ENCODE results near the gene CYB561D1.
A peak's percentile ranks its signal among the peaks of the same experiment; 100 is the strongest.

Gene CYB561D1

GRCh38 chr1:109531826-109532364 is 38.0 kb downstream of the CYB561D1 start:
- Histone ChIP-seq H3K4me3 (ENCODE audit: low read depth, low read length) (no peak overlapping the region), H3K4me1 (ENCODE audit: control insufficient read depth, insufficient read depth, low read length) (no peaks in the 10 kb centered on the region), H3K27me3 (ENCODE audit: control insufficient read depth, insufficient read depth, low read length) (no peaks in the 10 kb centered on the region), H3K9ac (ENCODE audit: low read length) (no peak overlapping the region), H3K9me3 (ENCODE audit: control insufficient read depth, insufficient read depth, low read depth, low read length) (no peaks in the 10 kb centered on the region), H3K36me3 (ENCODE audit: control insufficient read depth, insufficient read depth, low read length) (no peaks in the 10 kb centered on the region), H3K27ac (ENCODE audit: low read depth, low read length) (no peak overlapping the region)

DNA sequence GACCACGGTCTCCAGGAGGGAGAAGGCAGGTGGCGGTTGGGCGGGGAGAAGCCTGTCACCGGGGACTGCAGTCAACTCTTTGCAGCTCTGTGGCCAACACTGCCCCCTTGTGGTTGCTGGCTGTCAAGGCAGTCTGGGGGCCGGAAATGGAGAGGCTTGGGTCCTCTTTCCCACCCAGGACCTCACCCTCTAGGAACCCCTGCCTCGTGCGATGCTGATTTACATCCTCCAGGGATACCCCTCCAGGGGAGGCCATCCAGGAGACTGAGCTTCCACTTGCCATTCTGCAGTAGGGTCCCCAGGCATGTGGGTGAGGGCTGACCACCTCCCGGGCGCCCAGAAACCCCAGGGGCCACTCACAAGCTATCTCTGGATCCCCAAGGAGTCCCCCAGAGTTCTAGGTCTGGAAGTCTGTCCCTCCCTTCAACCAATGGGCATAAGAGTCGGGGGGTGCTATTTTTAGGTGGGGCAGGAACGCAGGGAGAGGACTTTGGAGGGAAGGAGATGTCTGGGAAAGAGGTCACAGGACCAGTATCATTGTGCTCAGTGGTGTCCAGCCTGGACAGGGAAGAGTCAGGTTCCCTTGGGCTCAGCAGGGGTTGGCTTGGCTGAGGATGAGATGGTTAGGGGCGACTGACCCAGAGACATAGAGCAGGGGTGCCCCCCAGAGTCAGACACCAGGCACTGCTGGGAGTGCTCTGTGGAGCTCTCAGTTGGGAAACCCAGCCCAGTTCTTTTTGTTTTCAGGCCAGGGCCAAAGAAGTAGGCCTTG is 38.7 kb downstream of the CYB561D1 start:
- no peaks in the 10 kb centered on the region for H3K4me1 ChIP-seq (ENCODE audit: control insufficient read depth, insufficient read depth, low read length)

GRCh38 chr1:109534307-109534858 is 40.5 kb downstream of the CYB561D1 start:
- Histone ChIP-seq H3K4me1 (ENCODE audit: control insufficient read depth, insufficient read depth, low read length) (no peaks in the 10 kb centered on the region), H3K4me3 (ENCODE audit: low read depth, low read length) (no peak overlapping the region), H3K27me3 (ENCODE audit: control insufficient read depth, insufficient read depth, low read length) (no peaks in the 10 kb centered on the region), H3K9me3 (ENCODE audit: control insufficient read depth, insufficient read depth, low read depth, low read length) (no peaks in the 10 kb centered on the region), H3K27ac (ENCODE audit: low read depth, low read length) (no peak overlapping the region), H3K9ac (ENCODE audit: low read length) (no peak overlapping the region), H3K36me3 (ENCODE audit: control insufficient read depth, insufficient read depth, low read length) (no peaks in the 10 kb centered on the region)

More for the DNA sequence above, 38.7 kb downstream of the CYB561D1 start:
- peak overlapping the region; percentile 12; the same call in 1 of the 2 replicates for H3K4me3 ChIP-seq (ENCODE audit: low read depth, low read length)
- H3K9ac ChIP-seq (ENCODE audit: low read length), result no peak overlapping the region
- no peaks in the 10 kb centered on the region for H3K9me3 ChIP-seq (ENCODE audit: control insufficient read depth, insufficient read depth, low read depth, low read length)
- no peaks in the 10 kb centered on the region for H3K27me3 ChIP-seq (ENCODE audit: control insufficient read depth, insufficient read depth, low read length)
- no peak overlapping the region for H3K27ac ChIP-seq (ENCODE audit: low read depth, low read length)
- H3K36me3 ChIP-seq (ENCODE audit: control insufficient read depth, insufficient read depth, low read length), result no peaks in the 10 kb centered on the region

- Histone ChIP-seq H3K9ac (ENCODE audit: low read length) (no peak overlapping the region), H3K27ac (ENCODE audit: low read depth, low read length) (no peak overlapping the region), H3K36me3 (ENCODE audit: control insufficient read depth, insufficient read depth, low read length) (no peaks in the 10 kb centered on the region), H3K4me1 (ENCODE audit: control insufficient read depth, insufficient read depth, low read length) (peaks cover 3% of the 10 kb centered on the region; the same call in 1 of the 2 replicates), H3K4me3 (ENCODE audit: low read depth, low read length) (no peak overlapping the region), H3K9me3 (ENCODE audit: control insufficient read depth, insufficient read depth, low read depth, low read length) (no peaks in the 10 kb centered on the region), H3K27me3 (ENCODE audit: control insufficient read depth, insufficient read depth, low read length) (no peaks in the 10 kb centered on the region)
Observed at GRCh38 chr1:109535481-109535880, 41.6 kb downstream of the CYB561D1 start.

GRCh38 chr1:109535971-109536491 is 42.1 kb downstream of the CYB561D1 start:
- no peaks in the 10 kb centered on the region for H3K36me3 ChIP-seq (ENCODE audit: control insufficient read depth, insufficient read depth, low read length)
- peaks cover 3% of the 10 kb centered on the region; the same call in 1 of the 2 replicates for H3K27me3 ChIP-seq (ENCODE audit: control insufficient read depth, insufficient read depth, low read length)
- H3K9me3 ChIP-seq (ENCODE audit: control insufficient read depth, insufficient read depth, low read depth, low read length), result no peaks in the 10 kb centered on the region
- H3K9ac ChIP-seq (ENCODE audit: low read length), result no peak overlapping the region
- peaks cover 3% of the 10 kb centered on the region; the same call in 1 of the 2 replicates for H3K4me1 ChIP-seq (ENCODE audit: control insufficient read depth, insufficient read depth, low read length)
- H3K27ac ChIP-seq (ENCODE audit: low read depth, low read length), result no peak overlapping the region
- no peak overlapping the region for H3K4me3 ChIP-seq (ENCODE audit: low read depth, low read length)

- Histone ChIP-seq H3K9me3 (ENCODE audit: control insufficient read depth, insufficient read depth, low read depth, low read length) (no peaks in the 10 kb centered on the region), H3K27ac (ENCODE audit: low read depth, low read length) (no peak overlapping the region), H3K9ac (ENCODE audit: low read length) (no peak overlapping the region), H3K27me3 (ENCODE audit: control insufficient read depth, insufficient read depth, low read length) (peaks cover 4% of the 10 kb centered on the region; the same call in 1 of the 2 replicates), H3K4me1 (ENCODE audit: control insufficient read depth, insufficient read depth, low read length) (peaks cover 3% of the 10 kb centered on the region; the same call in 1 of the 2 replicates), H3K4me3 (ENCODE audit: low read depth, low read length) (no peak overlapping the region), H3K36me3 (ENCODE audit: control insufficient read depth, insufficient read depth, low read length) (no peaks in the 10 kb centered on the region)
Observed at GRCh38 chr1:109537450-109538178, 43.7 kb downstream of the CYB561D1 start.

DNA sequence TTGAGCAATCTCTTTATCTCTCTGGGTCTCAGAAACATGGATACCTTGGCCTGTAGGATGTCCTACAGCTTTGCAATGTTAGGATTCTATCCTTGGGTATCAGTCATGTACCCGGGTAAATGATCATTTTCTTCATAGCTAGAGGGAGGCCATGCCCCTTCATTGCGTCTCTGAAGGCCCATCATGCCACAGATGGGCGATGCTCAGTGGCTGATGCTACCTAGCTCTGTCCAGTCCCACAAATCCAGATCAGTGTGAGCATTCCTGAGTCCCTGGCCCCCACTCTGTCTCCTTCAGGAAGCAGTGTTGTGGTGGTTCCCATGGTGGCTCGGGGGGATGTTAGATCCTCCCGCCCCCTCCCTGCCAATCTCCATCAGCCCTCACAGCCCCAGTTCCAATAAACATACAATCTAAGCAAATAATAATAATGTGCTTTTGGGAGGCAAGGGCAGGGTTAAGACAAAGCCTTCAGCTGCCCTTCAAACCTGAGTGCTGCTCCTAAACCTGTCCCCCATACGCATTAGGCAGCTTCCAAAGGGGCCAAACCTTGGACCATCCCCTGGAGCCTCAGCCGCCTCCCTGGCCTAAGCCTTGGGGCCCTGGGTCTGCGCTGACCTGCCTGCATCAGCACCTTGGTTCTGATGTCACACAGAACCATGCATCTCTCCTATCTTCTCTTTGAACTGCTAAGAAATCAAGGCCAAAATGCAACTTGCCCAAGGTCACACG is 45.1 kb downstream of the CYB561D1 start:
- H3K36me3 ChIP-seq (ENCODE audit: control insufficient read depth, insufficient read depth, low read length), result no peaks in the 10 kb centered on the region

DNA sequence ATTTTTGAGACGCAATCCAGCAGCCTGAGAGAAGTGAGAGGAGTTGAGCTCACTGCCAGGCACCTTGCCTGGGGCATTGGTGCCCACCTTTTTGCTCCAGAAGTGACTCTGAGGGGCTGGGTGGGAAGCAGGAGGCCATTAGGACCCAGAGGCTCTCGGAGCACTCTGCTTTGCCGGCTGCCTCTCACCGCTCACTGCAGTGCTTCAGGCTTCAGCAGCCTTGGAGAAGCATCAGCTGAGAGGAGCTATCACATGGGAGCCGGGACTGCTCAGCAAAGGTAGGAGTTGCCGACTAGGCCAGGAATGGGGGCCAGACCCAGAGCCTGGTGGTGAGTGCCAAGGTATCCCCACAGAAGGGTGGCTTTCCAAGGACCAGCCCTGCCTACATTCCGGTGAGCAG is 45.8 kb downstream of the CYB561D1 start, which contains the start of gene GPR61:
GPR61 (plus strand) TSS at position 197 of the 400 bp plus-strand sequence. CDS start 3,151 bp downstream, outside the sequence.
- no peak within 1 kb of the TSS for H3K27ac ChIP-seq (ENCODE audit: low read depth, low read length)
- peaks cover 3% of the 10 kb centered on the region; the same call in 1 of the 2 replicates for H3K4me1 ChIP-seq (ENCODE audit: control insufficient read depth, insufficient read depth, low read length)
- no peak within 1 kb of the TSS for H3K9ac ChIP-seq (ENCODE audit: low read length)
- peaks cover 4% of the 10 kb centered on the region; the same call in 1 of the 2 replicates for H3K27me3 ChIP-seq (ENCODE audit: control insufficient read depth, insufficient read depth, low read length)
- H3K9me3 ChIP-seq (ENCODE audit: control insufficient read depth, insufficient read depth, low read depth, low read length), result no peaks in the 10 kb centered on the region
- H3K4me3 ChIP-seq (ENCODE audit: low read depth, low read length), result peak within 1 kb of the TSS; percentile 31; the same call in 1 of the 2 replicates
- no peaks in the 10 kb centered on the region for H3K36me3 ChIP-seq (ENCODE audit: control insufficient read depth, insufficient read depth, low read length)

More for the DNA sequence above, 45.1 kb downstream of the CYB561D1 start:
- H3K27me3 ChIP-seq (ENCODE audit: control insufficient read depth, insufficient read depth, low read length), result peaks cover 4% of the 10 kb centered on the region; the same call in 1 of the 2 replicates
- no peak overlapping the region for H3K9ac ChIP-seq (ENCODE audit: low read length)
- peaks cover 3% of the 10 kb centered on the region; the same call in 1 of the 2 replicates for H3K4me1 ChIP-seq (ENCODE audit: control insufficient read depth, insufficient read depth, low read length)
- H3K27ac ChIP-seq (ENCODE audit: low read depth, low read length), result no peak overlapping the region
- no peak overlapping the region for H3K4me3 ChIP-seq (ENCODE audit: low read depth, low read length)
- no peaks in the 10 kb centered on the region for H3K9me3 ChIP-seq (ENCODE audit: control insufficient read depth, insufficient read depth, low read depth, low read length)

DNA sequence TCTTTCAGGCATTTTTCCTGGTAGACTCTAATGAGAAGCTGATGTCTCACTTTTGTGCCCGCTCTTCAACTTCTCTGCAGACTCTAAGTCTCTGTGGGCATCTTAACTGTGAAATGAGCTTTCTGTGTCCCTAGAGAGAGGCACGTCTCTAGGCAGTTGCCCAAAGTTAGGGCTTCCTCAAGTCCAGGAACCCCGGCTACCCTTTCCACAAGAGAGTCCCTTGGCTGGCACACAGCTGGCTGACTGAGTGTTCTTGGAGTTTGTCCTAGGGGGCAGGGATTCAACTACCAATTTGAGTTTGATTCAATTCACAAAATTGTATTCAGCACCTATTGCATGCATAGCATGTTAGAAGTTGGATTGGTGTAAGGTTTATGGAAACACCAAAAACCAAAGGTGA is 47.2 kb downstream of the CYB561D1 start:
- Histone ChIP-seq H3K9ac (ENCODE audit: low read length) (no peak overlapping the region), H3K9me3 (ENCODE audit: control insufficient read depth, insufficient read depth, low read depth, low read length) (no peaks in the 10 kb centered on the region), H3K4me1 (ENCODE audit: control insufficient read depth, insufficient read depth, low read length) (peaks cover 3% of the 10 kb centered on the region; the same call in 1 of the 2 replicates), H3K27me3 (ENCODE audit: control insufficient read depth, insufficient read depth, low read length) (peaks cover 4% of the 10 kb centered on the region; the same call in 1 of the 2 replicates), H3K4me3 (ENCODE audit: low read depth, low read length) (no peak overlapping the region), H3K36me3 (ENCODE audit: control insufficient read depth, insufficient read depth, low read length) (no peaks in the 10 kb centered on the region), H3K27ac (ENCODE audit: low read depth, low read length) (no peak overlapping the region)

DNA sequence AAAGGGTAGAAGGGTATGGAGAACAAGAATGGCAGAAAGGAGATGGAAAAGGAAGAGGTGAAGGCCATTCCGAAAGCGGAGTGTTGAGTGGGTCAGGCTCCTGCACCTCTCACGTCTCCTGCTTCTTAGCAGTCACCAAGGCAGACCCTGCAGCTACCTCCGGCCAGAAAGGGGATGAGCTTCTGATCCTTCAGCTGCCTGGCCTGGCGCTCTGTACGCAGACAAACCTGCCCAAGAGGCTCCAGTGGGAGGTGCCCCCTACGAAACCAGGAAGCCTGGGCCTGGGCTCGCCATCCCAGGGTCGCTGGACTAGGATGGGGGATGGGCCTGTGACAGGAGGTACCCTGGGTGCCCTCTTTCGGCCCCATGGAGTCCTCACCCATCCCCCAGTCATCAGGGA is 48.8 kb downstream of the CYB561D1 start:
- H3K9ac ChIP-seq (ENCODE audit: low read length), result no peak overlapping the region
- H3K27me3 ChIP-seq (ENCODE audit: control insufficient read depth, insufficient read depth, low read length), result peaks cover 4% of the 10 kb centered on the region; the same call in 1 of the 2 replicates
- no peak overlapping the region for H3K27ac ChIP-seq (ENCODE audit: low read depth, low read length)
- peaks cover 13% of the 10 kb centered on the region for H3K4me1 ChIP-seq (ENCODE audit: control insufficient read depth, insufficient read depth, low read length)
- no peak overlapping the region for H3K4me3 ChIP-seq (ENCODE audit: low read depth, low read length)
- H3K9me3 ChIP-seq (ENCODE audit: control insufficient read depth, insufficient read depth, low read depth, low read length), result no peaks in the 10 kb centered on the region
- H3K36me3 ChIP-seq (ENCODE audit: control insufficient read depth, insufficient read depth, low read length), result no peaks in the 10 kb centered on the region

All from HUES6 (cell line).